Right renal cortex interstitium (tissue), 3 donors: ENCODE measurements around the gene AGAP1. TPM values are rescaled to one million over a fixed set of nuclear protein-coding genes. Genes with fewer than 3 reads are reported as not detected.

Experiments
- DNase-seq, 3 donors: peaks; one replicate each; pipeline ENCODE4 v3.0.0-alpha.2; 2013; ENCODE audit warnings: low read depth in 3 of 3, low spot score in 2 of 3
- polyA plus RNA-seq, 3 donors: library from polyadenylated mRNA; unstranded; fragments of 120-200 nt; gene quantifications; one replicate each; pipeline ENCODE4 v1.2.1, GENCODE V29; 2013; ENCODE audit not compliant: insufficient read length in 3 of 3

AGAP1 gene
- polyA plus RNA-seq, 3 donors = 18.0 to 22.6 (median 21.2) TPM

DNA sequence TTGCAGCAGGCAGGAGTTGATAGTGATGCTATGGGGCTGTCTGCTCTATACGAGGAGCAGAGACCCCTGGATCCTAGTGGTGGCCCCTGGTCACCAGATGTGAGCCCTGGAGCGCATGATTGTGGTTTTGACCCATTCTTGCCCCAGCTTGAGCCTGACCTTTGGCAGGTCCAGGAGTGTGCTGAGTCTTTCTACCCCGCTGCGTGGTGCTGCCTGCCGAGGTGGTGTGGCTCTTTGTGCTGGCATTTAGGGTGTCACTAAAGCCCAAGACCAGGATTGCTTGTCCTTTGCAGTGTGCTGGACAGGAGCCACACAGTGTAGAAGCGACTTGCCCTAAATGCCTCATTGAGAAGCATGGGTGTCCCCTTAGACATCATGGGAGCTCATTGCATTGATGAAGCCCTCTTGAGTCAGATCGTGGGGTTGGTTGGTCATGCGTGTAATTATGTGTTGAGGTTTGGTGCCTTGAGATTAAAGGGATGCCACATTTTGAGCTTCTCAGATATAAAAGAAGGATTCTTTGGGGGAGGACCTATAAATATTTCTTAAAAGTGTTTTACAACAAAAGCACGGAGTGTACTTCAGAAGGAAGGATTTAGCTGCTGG is 88.3 kb downstream of the AGAP1 start:
- DNase-seq = no peak

DNA sequence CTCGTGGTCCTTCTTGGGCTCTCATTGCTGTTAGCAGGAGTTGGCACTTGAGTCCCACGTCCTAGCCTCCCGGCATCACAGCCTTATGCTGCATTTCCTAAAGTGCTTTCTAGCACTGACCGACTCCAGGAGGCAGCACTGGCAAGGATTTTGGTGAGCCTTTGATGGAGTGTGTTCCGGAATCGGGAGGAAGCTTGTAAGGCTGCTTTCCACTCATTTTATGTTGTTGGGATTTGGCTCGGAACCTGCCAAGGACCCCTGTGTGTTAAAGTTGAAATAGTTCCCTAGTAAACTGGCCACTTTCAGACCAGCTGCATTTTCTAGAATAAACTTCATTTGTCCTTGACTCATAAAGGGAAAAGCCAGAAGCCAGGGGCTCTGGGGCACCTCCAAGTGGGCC is 88.9 kb downstream of the AGAP1 start:
- DNase-seq = no peak

DNA sequence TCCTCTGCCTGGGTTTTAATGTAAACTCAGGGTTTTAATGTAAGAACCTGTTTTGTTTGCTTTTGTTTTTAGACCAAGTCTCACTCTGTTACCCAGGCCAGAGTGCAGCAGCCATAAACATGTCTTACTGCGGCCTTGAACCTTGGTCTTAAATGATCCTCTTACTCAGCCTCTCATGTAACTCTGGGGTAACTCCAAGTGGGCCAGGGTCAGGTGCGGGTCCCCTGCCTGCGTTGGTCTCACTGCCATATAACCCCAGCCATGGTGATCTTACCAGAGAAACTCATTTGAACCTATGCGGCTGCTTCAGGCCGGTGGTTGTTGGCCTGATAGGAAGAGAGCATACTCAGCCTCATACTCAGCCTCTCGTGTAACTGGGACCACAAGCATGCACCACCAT is 89.3 kb downstream of the AGAP1 start:
- DNase-seq = no peak

DNA sequence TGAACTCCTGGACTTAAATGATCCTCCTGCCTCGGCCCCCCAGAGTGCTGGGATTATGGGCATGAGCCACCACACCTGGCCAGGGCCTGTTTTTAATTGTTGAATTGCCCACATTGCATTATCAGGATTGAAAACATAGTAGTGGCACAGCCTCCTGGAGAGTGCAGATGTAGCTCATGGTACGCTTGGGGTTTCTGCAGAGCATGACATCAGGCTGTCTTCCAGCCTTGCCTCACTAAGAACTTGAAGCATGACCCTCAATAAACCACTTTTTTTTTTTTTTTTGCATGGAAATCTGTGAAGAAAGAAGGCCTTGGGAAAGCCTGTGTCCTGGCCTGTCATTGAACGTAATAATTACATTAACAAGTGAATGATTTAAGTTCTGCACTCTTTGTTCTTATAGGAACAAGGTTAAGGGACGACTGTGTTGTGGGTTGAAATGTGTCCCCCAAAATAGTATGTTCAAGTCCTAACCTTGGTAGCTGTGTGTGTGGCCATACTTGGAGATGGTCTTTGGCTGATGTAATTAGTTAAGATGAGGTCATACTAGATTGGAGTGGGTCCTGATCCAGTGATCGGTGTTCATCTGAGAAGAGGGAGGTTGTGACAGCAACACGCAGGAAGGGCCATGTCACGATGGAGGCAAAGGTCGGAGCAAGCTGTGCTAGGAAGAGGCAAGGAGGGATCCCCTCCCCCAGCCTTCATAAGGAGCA is 90.2 kb downstream of the AGAP1 start:
- no peak for DNase-seq

DNA sequence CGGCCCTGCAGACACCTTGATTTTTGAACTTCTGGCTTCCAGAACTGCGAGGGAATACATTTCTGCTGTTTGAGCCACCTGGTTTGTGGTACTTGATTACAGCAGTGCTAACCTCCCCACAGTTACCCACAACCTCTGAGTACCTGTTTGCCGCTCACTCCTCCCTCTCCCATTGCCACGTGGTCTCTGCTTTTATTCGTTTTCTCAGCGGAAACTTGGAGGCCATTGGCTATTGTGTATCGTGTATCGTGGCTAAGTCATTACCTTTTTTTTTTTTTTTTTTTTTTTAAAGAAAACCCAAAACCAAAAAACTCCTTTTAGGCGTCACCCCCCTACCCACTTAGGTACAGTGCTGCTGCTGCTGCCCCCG is 90.8 kb downstream of the AGAP1 start:
- DNase-seq = no peak

DNA sequence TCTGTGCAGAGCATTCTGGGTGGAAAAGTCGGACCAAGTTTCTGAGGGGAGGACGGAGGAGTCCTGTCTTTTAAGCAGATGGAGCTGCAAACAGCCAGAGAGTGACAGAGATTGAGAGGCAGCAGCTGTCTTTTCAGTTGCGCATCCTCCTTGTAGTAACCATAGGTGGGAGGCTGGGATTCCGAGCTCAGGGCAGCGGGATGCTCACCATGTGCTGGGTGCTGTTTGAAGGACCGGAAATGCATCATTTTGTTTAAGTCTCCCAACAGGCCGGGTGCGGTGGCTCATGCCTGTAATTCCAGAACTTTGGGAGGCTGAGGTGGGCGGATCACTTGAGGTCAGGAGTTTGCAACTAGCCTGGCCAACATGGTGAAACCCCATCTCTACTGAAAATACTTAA is 93.4 kb downstream of the AGAP1 start:
- no peak for DNase-seq

DNA sequence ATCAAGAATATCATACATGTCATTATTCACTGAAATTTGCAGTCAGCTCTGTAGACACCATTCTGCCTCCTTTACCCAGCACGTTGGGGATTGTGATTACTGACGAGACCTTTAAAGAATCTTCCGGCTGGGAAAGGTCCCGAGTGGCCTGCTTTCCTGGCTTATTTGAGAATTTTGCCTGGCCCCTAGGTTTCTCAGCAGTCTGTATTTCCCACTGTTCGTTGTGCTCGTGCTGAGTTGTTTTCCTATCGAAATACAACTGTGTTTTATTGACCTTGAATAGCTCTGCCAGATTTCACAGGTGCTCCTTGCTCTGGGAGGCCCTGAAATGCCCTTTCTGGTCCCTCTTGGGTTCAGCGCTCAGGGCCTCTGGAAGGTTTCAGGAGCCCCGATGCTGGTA is 94.9 kb downstream of the AGAP1 start:
- DNase-seq = no peak

DNA sequence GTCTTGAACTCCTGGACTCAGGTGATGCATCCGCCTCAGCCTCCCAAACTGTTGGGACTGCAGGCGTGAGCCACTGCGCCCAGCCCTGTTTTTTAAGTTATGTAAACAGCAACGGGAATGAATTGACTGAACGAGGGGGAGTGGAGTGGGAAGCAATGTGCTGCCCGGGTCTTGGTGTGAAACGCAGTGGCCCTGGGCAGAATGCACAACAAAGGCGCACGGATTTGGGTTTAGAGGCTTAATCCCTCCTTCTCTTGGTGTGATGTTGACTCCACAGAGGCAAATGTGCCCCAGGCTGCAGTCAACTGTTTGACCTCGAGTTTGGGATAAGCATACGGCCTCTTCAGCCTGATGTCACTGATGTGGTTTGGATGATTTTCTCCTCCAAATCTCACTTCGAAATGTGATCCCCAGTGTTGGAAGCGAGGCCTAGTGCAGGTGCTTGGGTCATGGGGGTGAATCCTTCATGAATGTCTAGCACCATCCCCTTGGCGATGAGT is 97.4 kb downstream of the AGAP1 start:
- DNase-seq = no peak

DNA sequence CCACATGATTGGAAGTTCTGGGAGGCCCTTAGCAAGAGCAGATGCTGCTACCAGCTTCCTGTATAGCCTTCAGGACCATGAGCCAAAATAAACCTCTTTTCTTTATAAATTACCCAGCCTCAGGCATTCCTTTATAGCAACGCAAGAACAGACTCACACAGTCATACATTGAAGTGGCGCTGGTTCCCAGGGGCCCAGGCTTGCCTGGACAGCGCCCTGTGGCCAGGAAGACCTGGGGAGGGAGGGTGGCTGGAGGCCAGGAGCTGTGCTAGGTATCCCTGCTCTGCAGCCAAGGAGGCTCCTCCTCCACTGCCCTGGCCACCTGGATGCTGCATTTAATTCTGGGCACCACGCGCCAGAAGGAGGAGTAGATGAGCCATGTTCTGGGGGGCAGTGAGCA is 98.1 kb downstream of the AGAP1 start:
- no peak for DNase-seq

DNA sequence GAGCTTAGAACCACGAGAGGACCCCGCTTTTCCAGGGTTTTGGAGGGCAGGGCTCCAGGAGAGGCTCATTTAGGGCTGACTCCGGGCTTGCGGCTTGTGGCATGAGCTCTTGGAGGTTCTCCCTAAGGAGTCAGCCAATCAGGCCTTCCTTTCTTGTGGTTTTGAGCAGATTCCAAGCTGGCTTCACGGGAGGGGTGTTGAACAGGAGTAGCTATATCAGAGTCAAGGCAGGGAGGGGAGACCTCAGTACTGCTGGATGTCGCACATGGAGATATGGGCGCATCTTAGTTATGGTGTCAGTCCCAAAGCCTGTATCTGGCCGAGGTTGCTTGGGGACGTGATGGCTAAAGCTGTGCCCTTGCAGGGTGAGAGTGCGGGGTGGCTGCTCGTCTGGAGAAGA is 98.6 kb downstream of the AGAP1 start:
- DNase-seq = no peak

DNA sequence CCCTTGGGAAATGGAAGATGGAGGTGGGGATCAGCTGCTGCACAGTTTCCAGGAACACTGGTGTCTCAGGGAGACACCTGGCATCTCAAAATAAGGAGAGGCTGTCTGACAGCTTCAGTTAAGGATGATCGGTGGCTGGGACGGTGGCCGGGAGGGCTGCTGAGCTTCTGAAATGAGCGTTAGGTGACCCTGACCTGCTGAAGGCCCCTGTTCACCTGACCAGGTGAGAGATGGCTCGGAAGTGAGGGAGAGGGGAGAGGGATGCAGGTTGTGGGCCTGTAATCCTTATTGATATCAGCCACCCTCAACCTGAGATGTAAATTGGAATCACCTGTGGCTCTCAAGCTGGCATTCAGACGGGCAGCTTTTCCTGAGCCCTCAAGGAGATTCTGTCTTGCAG is 99.0 kb downstream of the AGAP1 start:
- no peak for DNase-seq

DNA sequence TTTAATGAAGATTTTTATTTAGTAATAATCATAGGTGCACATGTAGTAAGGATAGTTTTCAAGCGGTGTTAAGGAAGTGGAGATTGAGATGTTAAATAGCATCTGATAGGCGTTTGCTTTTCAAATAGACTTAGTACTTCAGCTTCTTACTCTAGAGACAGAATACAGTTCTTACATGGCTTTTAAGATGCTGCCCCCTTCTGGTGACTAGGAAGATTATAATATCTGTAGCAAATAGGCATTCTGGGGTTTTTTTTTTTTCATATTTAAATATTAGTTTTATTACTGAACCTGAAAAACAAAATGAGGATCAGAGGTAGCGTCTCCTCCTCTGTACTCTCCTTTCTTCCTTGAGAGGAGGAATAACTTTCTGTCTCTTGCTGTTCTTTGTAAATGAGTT is 100.2 kb downstream of the AGAP1 start:
- peak in 2 of 3 donors; percentile 57 to 72 for DNase-seq

DNA sequence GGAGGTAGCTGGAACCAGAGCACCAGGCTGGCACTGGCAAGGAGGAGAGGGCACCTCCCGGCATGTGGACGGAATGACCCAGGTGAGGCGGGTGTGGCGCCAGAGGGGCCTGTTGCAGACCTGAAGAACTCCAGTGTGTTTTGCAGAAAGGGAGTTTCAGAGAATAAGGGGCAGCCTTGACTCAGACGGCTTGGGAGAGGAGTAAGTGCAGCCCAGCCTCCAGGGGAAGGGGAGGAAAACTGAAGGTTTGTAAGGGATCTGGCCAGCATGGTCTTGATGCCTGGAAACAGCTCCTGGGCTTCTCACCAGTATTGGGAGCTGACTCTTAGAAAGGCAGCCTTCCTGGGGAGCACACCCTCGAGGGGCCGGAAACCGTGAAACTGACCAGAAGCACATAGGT is 101.1 kb downstream of the AGAP1 start:
- no peak for DNase-seq

DNA sequence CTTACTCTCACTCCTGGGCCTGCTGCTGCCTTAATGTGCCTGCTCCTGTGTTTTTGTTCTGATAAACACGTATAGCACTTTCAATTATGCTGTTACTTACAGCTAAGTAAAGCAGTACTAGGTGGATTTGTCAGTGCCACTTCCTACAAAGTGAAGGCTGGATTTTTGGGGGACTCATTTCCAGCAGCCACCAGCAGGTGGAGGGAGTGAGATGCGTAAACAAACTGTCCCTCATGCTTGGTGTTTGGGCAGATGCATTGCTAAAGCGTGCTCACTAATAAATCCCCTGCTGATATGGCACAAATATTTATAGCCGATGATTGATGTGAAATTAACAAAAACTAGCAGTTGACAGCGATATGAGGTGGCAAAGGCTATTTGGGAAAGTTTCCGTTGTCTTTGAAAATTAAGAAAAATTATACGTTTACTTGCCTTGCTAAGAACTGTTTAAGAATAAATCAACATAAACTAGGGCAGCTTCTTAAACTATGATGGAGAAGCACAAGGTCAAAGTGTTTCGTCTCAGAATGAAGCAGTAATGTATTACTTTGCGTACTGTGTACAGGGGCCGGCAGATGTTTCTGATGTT is 101.7 kb downstream of the AGAP1 start:
- peak; percentile 53 to 67 (median 64) for DNase-seq

DNA sequence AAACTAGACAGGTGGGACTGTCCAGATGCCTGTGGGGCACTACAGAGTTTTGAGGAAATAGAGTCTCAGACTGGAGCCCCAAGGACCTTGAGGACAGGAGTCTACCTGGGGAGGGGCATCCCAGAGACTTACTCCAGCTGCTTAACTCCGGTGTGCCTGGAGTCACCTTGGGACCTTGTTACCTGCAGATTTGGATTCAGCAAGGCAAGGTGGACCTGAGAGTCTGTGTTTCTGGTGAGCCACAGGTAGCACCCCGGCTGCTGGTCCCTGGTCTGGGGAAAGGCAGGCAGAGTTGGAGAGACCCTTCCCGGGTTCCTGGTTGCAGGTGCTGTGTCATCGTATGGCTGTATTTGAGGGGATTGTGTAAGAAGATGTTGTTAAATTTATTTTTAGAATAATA is 102.4 kb downstream of the AGAP1 start:
- no peak for DNase-seq

DNA sequence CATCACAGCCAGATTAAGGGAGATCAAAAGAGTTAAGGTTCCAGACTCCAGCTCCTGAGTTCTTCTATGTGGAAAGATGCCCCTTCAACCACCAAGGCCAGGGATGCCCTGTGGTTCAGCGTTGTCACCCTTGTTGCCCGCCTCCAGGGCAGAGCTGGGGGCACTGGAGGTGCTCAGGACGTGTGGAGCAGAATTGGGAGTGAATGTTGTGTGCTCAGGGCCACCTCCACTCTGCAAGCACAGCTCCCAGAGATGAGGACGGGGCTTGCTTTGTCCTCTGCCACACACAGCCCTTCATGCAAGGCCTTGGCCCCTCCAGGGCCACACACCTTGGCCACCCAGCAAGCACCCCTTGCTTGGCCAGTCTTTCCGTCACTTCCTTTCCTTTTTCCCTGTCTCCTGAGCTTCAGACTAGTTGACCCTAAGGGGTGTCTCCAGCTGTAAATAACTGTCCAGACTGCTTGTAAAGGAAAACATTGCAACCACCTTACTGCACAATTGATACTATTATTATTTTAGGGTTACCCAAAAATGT is 103.3 kb downstream of the AGAP1 start:
- no peak for DNase-seq

DNA sequence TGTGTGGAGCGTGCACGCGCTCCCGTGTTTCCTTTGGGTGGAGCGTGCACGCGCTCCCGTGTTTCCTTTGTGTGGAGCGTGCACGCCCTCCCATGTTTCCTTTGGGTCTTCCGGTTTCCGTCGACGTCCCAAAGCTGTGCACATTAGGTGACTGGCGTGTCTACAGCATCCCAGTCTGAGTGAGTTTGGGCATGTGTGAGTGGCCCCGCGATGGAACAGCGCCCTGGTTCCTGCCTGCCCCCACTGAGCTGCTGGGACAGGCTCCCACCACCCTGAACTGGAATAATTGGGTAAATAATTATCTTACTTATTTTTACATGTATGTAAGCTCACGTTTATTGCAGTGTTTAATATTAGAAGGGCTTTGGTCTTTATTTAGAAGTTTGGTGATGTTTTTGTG is 104.2 kb downstream of the AGAP1 start:
- DNase-seq = no peak

DNA sequence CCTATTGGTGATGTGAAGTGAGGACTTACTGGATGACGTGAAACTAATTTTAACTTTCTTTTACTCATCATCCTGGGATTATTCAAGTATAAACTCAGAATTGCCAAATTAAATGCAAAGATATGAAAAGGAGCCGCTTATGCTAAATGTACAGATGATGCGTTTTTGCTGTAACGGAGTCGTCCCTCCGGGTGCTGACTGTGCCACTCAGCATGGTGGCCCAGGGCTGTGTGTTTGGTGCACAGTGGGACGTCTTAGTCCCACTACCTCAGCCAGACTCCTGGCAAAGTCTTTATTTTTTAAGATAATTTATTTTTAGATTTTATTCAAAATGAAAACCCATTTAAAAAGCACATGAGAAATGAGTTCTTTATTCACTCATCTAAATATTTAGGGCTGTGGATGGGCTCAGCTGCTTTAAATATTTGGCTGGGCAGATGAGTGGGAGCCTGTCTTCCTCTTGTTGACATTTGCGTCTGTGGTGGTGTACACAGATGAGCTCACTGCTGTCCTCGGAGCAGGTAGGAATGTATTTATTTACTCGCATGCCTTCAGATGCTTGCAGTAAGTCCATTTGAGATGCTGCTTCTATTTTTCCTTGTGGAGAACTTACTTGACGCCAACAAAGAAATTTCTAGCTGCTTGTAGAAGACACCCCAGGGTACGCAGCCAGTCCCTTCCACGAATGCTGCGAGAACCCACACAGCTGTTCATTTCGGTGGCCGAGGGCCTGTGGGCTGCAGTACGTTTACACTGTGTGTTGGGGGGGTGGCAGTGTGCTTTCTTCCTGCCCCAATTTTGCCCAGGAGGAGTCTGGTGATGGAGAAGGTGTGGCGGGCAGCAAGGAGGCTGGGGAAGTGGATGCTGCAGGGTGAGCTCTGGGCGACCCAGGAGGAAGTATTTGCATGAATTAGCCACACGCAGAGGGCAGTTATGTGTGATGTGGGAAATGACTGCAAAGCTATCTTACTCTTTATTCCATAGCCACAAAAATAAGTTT is 105.0 kb downstream of the AGAP1 start:
- no peak for DNase-seq

DNA sequence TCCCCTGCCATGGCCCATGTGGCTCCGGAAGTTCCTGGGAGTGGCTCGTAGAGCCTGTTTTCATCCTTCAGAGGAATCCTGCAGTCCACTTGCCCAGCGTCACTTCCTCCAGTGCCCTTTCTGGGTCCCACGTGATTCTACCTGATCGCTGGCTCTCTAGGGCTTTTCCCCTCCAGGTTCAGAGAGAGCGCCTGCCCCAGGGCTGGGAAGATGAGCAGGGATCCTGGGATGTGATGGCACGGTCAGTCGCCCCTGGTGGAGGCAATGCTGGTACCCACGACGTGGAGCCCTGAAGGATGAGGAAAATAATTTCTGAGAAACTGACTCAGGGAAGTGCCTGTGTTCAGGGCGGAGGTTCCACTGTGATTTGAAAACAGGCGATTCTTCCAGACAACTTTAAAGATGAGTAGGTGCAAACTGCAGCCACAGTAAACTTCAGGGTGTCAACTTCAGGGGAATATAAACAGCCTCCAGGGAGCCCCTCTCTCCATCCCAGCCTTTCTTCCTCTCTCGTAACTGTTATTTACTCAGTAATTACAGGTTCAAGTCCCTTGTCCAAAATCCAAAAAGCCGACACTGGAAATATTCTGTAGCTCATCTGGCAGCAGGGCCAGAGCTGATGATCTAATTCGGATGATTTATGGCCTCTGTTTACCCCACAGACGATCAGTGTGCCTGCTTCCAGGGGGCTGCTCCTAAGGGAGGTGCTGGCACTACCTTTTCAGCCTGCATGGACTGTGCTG is 105.9 kb downstream of the AGAP1 start:
- DNase-seq = no peak

DNA sequence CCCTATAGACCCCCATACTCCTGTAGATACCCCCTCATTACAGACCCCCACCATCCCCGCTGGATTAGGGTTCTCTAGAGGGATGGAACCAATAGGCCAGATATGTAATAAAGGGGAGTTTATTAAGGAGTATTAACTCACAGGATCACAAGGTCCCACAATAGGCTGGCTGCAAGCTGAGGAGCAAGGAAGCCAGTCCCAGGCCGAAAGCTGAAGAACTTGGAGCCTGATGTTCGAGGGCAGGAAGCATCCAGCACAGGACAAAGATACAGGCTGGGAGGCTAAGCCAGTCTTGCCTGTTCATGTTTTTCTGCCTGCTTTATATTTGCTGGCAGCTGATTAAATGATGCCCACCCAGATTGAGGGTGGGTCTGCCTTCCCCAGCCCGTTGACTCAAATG is 106.6 kb downstream of the AGAP1 start:
- no peak for DNase-seq
